Psoas muscle (tissue), 8 donors: ENCODE measurements around the gene ANXA6. TPM values are rescaled to one million over a fixed set of nuclear protein-coding genes. Genes with fewer than 3 reads are reported as not detected.
A peak's percentile ranks its signal among the peaks of the same experiment; 100 is the strongest.

Source experiments
- ATAC-seq, 4 donors: fragments of 200-7000 bp; cut with Tn5 transposase; one replicate each; pipeline ENCODE4 v1.9.1; 2020; ENCODE audit warnings: moderate library complexity in 3 of 4, mild to moderate bottlenecking in 2 of 4
- DNase-seq, 2 donors: peaks; one replicate each; pipeline ENCODE4 v3.0.0-alpha.2; 2020
- H3K27ac ChIP-seq: fragments of 200-600 bp; one replicate; pipeline ENCODE4 v1.8.0; 2022
- H3K27me3 ChIP-seq, 3 donors: fragments of 200-600 bp in 1 of 3; one replicate each; pipeline versions ENCODE4 v1.6.1 to v1.8.0; 2013 to 2022; ENCODE audit warnings: low read length in 2 of 3, mild to moderate bottlenecking in 2 of 3, moderate library complexity in 1 of 3; ENCODE audit not compliant: insufficient read depth in 3 of 3
- H3K36me3 ChIP-seq, 2 donors: fragments of 200-600 bp in 1 of 2; one replicate each; pipeline versions ENCODE4 v1.6.1 to v1.8.0; 2013 to 2022; ENCODE audit warnings: low read depth in 1 of 2, mild to moderate bottlenecking in 1 of 2, moderate library complexity in 1 of 2; ENCODE audit not compliant: insufficient read depth in 1 of 2
- H3K4me1 ChIP-seq: fragments of 200-600 bp; one replicate; pipeline ENCODE4 v1.8.0; 2022
- H3K4me3 ChIP-seq: fragments of 200-600 bp; one replicate; pipeline ENCODE4 v1.8.0; 2022; ENCODE audit warnings: mild to moderate bottlenecking
- H3K9me3 ChIP-seq: fragments of 200-600 bp; one replicate; pipeline ENCODE4 v1.8.0; 2022
- CTCF ChIP-seq: fragments of 200-600 bp; IDR thresholded peaks from one replicate; pipeline ENCODE4 v1.8.0; 2022; ENCODE audit warnings: antibody characterized with exemption
- WGBS, 3 donors: extraction: QIAGEN DNeasy Blood & Tissue Kit; methylation state at CpG; one replicate each; pipeline versions ENCODE4 v1.1.6 to v1.1.7; 2013; 5-methylcytosine and 5-hydroxymethylcytosine counted together
- intact Hi-C, 2 donors: fragments of 100-400 bp; cut with DNase I; formaldehyde crosslinking; loops; one replicate each; pipeline versions ENCODE4 v1.11.0 to v1.14.2; 2022
- polyA plus RNA-seq, 3 donors: library from polyadenylated mRNA; stranded (reverse); fragments of 200-250 nt; gene quantifications; one replicate each; pipeline ENCODE4 v1.2.3, GENCODE V29; 2013
- total RNA-seq, 4 donors: library from RNA; stranded (reverse); fragmentation: NEBNext Ultra II Directional in 2 of 4; extraction: Animal tissue kit (Norgen Biotek cat#: 25700) in 2 of 4; gene quantifications; one replicate each; pipeline versions ENCODE4 v1.2.1 to v1.2.4, GENCODE V29; 2021 to 2023
- donor health status: healthy with polysubstance abuse.
- donor health status: DM: no; HTN: no; CAD: no; lungs with moderate emphysema.
- donor health status: Bipolar disorder and iron deficiency.
- donor health status: healthy.
- donor health status: DM: yes; HTN: yes; CAD: no.
- donor health status: DM: no; HTN: no; CAD: no.
- donor health status: DM: no; HTN: no; CAD: no.
- donor health status: DM: yes; HTN: yes; CAD: no.

The ANXA6 gene
- total and polyA plus RNA-seq, 7 donors = 81.4 to 234 (median 133) TPM

DNA sequence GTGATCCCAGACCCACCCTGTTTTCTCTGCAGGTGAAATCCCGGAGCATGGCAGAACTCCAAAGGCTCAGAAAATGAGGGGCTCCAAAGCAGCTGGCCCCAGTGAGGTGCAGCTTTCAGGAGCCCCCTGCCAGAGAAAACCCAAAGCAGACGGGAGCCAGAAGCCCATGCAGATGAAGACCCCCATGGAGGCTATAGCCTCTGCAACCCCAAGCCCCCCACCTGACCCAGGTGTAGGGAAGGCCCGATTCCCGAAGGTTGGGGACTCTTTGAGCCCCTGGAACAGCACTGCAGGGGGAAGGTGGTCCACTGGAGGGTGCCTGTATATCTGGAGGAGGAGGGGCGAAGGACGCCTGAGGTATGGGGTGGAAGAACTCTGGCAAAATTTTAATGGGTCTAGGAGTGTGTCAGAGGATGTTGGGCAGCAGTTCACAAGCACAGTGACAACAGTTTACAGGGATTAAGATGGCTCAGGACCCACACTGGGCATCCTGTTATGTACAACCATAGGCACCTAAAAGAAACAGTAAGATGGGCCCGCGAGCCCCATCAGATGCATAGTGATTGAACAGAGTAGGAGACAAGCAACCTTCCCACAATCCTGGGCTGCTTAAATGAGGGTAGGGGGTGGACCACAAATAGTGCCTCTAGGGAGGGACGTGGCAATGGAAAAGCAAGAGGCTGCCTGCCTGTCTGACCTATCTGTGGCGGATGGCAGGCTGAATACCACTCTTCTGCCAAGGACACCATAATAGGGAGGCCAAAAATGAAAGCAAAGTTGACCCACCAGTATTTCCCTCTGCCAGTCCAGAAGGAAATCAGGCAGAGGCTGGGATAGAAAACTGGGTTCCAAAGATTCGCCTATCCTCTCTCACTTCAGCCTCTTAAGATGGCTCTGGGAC, 16.4 kb upstream of the ANXA6 start:
- DNase-seq (no peak), ATAC-seq (peak in 3 of 4 donors; percentile 7 to 30 (median 11))
- H3K27me3 ChIP-seq = no peaks in the 10 kb centered on the region
- peaks cover 25% of the 10 kb centered on the region for H3K4me1 ChIP-seq
- intact Hi-C loops = loop anchor here in 1 of 2 donors (10.0 kb wide), 1 partner anchor 71 kb away; no protein-coding TSS in a partner anchor
- H3K4me3 ChIP-seq = peak overlapping the region; percentile 28
- WGBS, 3 donors = 74 to 79% (median 74%) methylated on average over 11 of the region's 11 CpGs
- TF ChIP-seq CTCF = no peak
- H3K9me3 ChIP-seq = no peaks in the 10 kb centered on the region
- peak overlapping the region; percentile 55 for H3K27ac ChIP-seq
- peaks cover 0 to 10% of the 10 kb centered on the region in 2 donors for H3K36me3 ChIP-seq

- DNase-seq = no peak
- no peaks in the 10 kb centered on the region for H3K9me3 ChIP-seq
- no peaks in the 10 kb centered on the region for H3K27me3 ChIP-seq
- no peaks in the 10 kb centered on the region for H3K36me3 ChIP-seq
- ATAC-seq = no peak
- WGBS, 3 donors = 71 to 85% (median 80%) methylated on average over 1 of the region's 1 CpG
- intact Hi-C loops = loop anchor here in 1 of 2 donors (10.0 kb wide), 1 partner anchor 73 kb away; no protein-coding TSS in a partner anchor
- no peak overlapping the region for H3K27ac ChIP-seq
- no peak overlapping the region for H3K4me3 ChIP-seq
- peaks cover 21% of the 10 kb centered on the region for H3K4me1 ChIP-seq
- TF ChIP-seq CTCF = no peak
Observed at GRCh38 chr5:151171529-151171928, 13.9 kb upstream of the ANXA6 start.

- H3K4me1 ChIP-seq = peaks cover 14% of the 10 kb centered on the region
- ATAC-seq (no peak), DNase-seq (no peak)
- H3K36me3 ChIP-seq = no peaks in the 10 kb centered on the region
- H3K4me3 ChIP-seq = no peak overlapping the region
- no peak for TF ChIP-seq CTCF
- H3K27me3 ChIP-seq = no peaks in the 10 kb centered on the region
- no peak overlapping the region for H3K27ac ChIP-seq
- 37 to 72% (median 72%) methylated on average over 10 of the region's 10 CpGs for WGBS, 3 donors
- no peaks in the 10 kb centered on the region for H3K9me3 ChIP-seq
- intact Hi-C loops = no loop called here
Observed at GRCh38 chr5:151168602-151169344, 11.2 kb upstream of the ANXA6 start.

- Histone ChIP-seq H3K27me3 (no peaks in the 10 kb centered on the region), H3K27ac (no peak overlapping the region), H3K36me3 (no peaks in the 10 kb centered on the region), H3K4me1 (peaks cover 14% of the 10 kb centered on the region), H3K4me3 (no peak overlapping the region), H3K9me3 (no peaks in the 10 kb centered on the region)
- WGBS, 3 donors = 78 to 91% (median 79%) methylated on average over 9 of the region's 9 CpGs
- intact Hi-C loops = no loop called here
- ATAC-seq (no peak), DNase-seq (no peak)
- TF ChIP-seq CTCF = no peak
Observed at GRCh38 chr5:151167022-151167421, 9.4 kb upstream of the ANXA6 start.
